DND-41 (cell line): ENCODE measurements around the gene SLC39A6.
A peak's percentile ranks its signal among the peaks of the same experiment; 100 is the strongest.
"Not testable (repeated sequence)": the region's sequence is repeated elsewhere in the genome, so short reads cannot be mapped to it uniquely, and the experiment has no call there.

Experiments
- ATAC-seq: fragments of 200-7000 bp; cut with Tn5 transposase; 3 replicates; pipeline ENCODE4 v1.9.1; 2021; ENCODE audit warnings: low read depth; ENCODE audit not compliant: insufficient read depth
- DNase-seq: peaks from one replicate; pipeline ENCODE4 v3.0.0-alpha.2; 2020
- H2AFZ ChIP-seq: 2 replicates; pipeline ENCODE4 v1.6.0; 2012; ENCODE audit warnings: low read depth, low read length
- H3K27ac ChIP-seq: 2 replicates; pipeline ENCODE4 v1.5.1; 2012; ENCODE audit warnings: low read length, inconsistent platforms
- H3K27me3 ChIP-seq: fragments of 200-600 bp; sonication (generic); 2 replicates; pipeline ENCODE4 v1.6.0; 2012; ENCODE audit warnings: low read length, mild to moderate bottlenecking, inconsistent platforms; ENCODE audit not compliant: insufficient read depth, poor library complexity
- H3K36me3 ChIP-seq: 2 replicates; pipeline ENCODE4 v1.5.1; 2012; ENCODE audit warnings: low read length, inconsistent platforms; ENCODE audit not compliant: insufficient read depth
- H3K4me1 ChIP-seq: 2 replicates; pipeline ENCODE4 v1.5.1; 2012; ENCODE audit warnings: mild to moderate bottlenecking, low read length; ENCODE audit not compliant: insufficient read depth
- H3K4me2 ChIP-seq: 2 replicates; pipeline ENCODE4 v1.6.0; 2012; ENCODE audit warnings: mild to moderate bottlenecking, moderate library complexity, low read length, inconsistent platforms; ENCODE audit not compliant: insufficient read depth
- H3K4me3 ChIP-seq, 2 experiments: fragments of 200-600 bp in 1 of 2; shearing (Covaris generic) in 1 of 2; 2 replicates each; pipeline ENCODE4 v1.5.1; 2012 to 2016; ENCODE audit warnings: inconsistent platforms in 2 of 2, low read length in 2 of 2, mild to moderate bottlenecking in 2 of 2, low read depth in 1 of 2, moderate library complexity in 1 of 2
- H3K79me2 ChIP-seq: 2 replicates; pipeline ENCODE4 v1.6.0; 2012; ENCODE audit warnings: low read length, inconsistent platforms; ENCODE audit not compliant: insufficient read depth
- H3K9ac ChIP-seq: 2 replicates; pipeline ENCODE4 v1.6.0; 2012; ENCODE audit warnings: low read depth, mild to moderate bottlenecking, inconsistent platforms, low read length, moderate library complexity
- H3K9me3 ChIP-seq: 2 replicates; pipeline ENCODE4 v1.5.1; 2012; ENCODE audit warnings: low read length, moderate library complexity, mild to moderate bottlenecking, inconsistent platforms; ENCODE audit not compliant: insufficient read depth, severe bottlenecking
- H4K20me1 ChIP-seq: 2 replicates; pipeline ENCODE4 v1.6.0; 2012; ENCODE audit warnings: low read length; ENCODE audit not compliant: insufficient read depth
- CTCF ChIP-seq: IDR thresholded peaks from 2 replicates; pipeline ENCODE4 v1.5.1; 2012; ENCODE audit warnings: borderline replicate concordance, low read length, moderate library complexity, mild to moderate bottlenecking; ENCODE audit not compliant: poor library complexity, severe bottlenecking; ENCODE audit errors: extremely low read depth
- EZH2 ChIP-seq: IDR thresholded peaks from 3 replicates; pipeline ENCODE4 v1.6.1; 2012; ENCODE audit warnings: borderline replicate concordance, low read depth, mild to moderate bottlenecking, moderate library complexity, low read length, inconsistent platforms; ENCODE audit not compliant: severe bottlenecking

SLC39A6 gene

GRCh38 chr18:36075862-36076587 is 53.1 kb downstream of the SLC39A6 start:
- Histone ChIP-seq H3K9ac (no peak overlapping the region), H3K4me2 (no peak overlapping the region), H3K9me3 (peaks cover 3% of the 10 kb centered on the region), H3K27ac (no peak overlapping the region), H2AFZ (no peak overlapping the region), H3K36me3 (no peaks in the 10 kb centered on the region), H3K4me1 (no peaks in the 10 kb centered on the region), H3K79me2 (no peaks in the 10 kb centered on the region), H3K27me3 (peaks cover 3% of the 10 kb centered on the region), H4K20me1 (no peaks in the 10 kb centered on the region), H3K4me3 (no peak overlapping the region)
- no peak for DNase-seq
- peak; percentile 68; the same call in 2 of the 3 replicates for ATAC-seq
- TF ChIP-seq CTCF (no peak), EZH2 (no peak)

GRCh38 chr18:36074435-36074834 is 54.7 kb downstream of the SLC39A6 start:
- no peaks in the 10 kb centered on the region for H3K79me2 ChIP-seq
- TF ChIP-seq CTCF = no peak
- no peak for TF ChIP-seq EZH2
- DNase-seq (no peak), ATAC-seq (no peak)
- H3K9me3 ChIP-seq = peaks cover 3% of the 10 kb centered on the region
- H3K27ac ChIP-seq = no peak overlapping the region
- H3K4me1 ChIP-seq = no peaks in the 10 kb centered on the region
- H3K36me3 ChIP-seq = no peaks in the 10 kb centered on the region
- H3K9ac ChIP-seq = no peak overlapping the region
- H3K4me3 ChIP-seq = no peak overlapping the region
- H3K27me3 ChIP-seq = peaks cover 3% of the 10 kb centered on the region
- H4K20me1 ChIP-seq = no peaks in the 10 kb centered on the region
- no peak overlapping the region for H3K4me2 ChIP-seq
- no peak overlapping the region for H2AFZ ChIP-seq

GRCh38 chr18:36073676-36074075 is 55.5 kb downstream of the SLC39A6 start:
- no peaks in the 10 kb centered on the region for H3K79me2 ChIP-seq
- ATAC-seq (no peak), DNase-seq (no peak)
- H3K27ac ChIP-seq = no peak overlapping the region
- no peak overlapping the region for H3K4me2 ChIP-seq
- H3K9me3 ChIP-seq = no peaks in the 10 kb centered on the region
- peaks cover 3% of the 10 kb centered on the region for H3K27me3 ChIP-seq
- no peaks in the 10 kb centered on the region for H3K4me1 ChIP-seq
- no peak overlapping the region for H3K4me3 ChIP-seq
- no peaks in the 10 kb centered on the region for H4K20me1 ChIP-seq
- no peaks in the 10 kb centered on the region for H3K36me3 ChIP-seq
- H3K9ac ChIP-seq = no peak overlapping the region
- H2AFZ ChIP-seq = no peak overlapping the region
- TF ChIP-seq EZH2 (no peak), CTCF (no peak)

GRCh38 chr18:36072406-36072805 is 56.7 kb downstream of the SLC39A6 start:
- not testable (repeated sequence) for H3K4me2 ChIP-seq, H3K4me3 ChIP-seq, H3K9ac ChIP-seq, H3K27ac ChIP-seq, H4K20me1 ChIP-seq, DNase-seq, ATAC-seq, H3K36me3 ChIP-seq, H3K9me3 ChIP-seq, H3K27me3 ChIP-seq, H2AFZ ChIP-seq, H3K79me2 ChIP-seq
- peaks cover 10% of the 10 kb centered on the region for H3K4me1 ChIP-seq
